HepG2 (cell line): Measurements from ENCODE around the gene PGAP3. TPM values are rescaled to one million over a fixed set of nuclear protein-coding genes. Genes with fewer than 3 reads are reported as not detected.

Experiments used
- ATAC-seq: fragments of 200-7000 bp; cut with Tn5 transposase; 3 replicates; pipeline ENCODE4 v1.9.1; 2020; ENCODE audit warnings: mild to moderate bottlenecking, moderate library complexity
- BruUV-seq: library from RNA; stranded (reverse); fragments of 400-500 nt; replicated peaks from 2 replicates; lab custom pipeline; 2021; lab: Mats Ljungman, UMichigan
- CTCF ChIA-PET: fragments of 300-600 bp; formaldehyde crosslinking; extraction: SDS; loops from one replicate; lab custom pipeline; 2021; ENCODE audit warnings: low total read pairs, inconsistent platforms, low intra/inter-chr PET ratio; lab: Yijun Ruan, JAX
- POLR2A ChIA-PET: fragments of 350-600 bp; sonication (Branson Sonifier 250); formaldehyde crosslinking; loops from one replicate; lab custom pipeline; 2020; ENCODE audit warnings: antibody characterized with exemption, inconsistent platforms; lab: Yijun Ruan, JAX
- DNase-seq: peaks from one replicate; pipeline ENCODE4 v3.0.0-alpha.2; 2015; ENCODE audit warnings: low spot score
- FAIRE-seq: peaks from 3 replicates; lab custom pipeline; 2011; peaks lifted over from hg19 to GRCh38; lab: Jason Lieb, UNC
- H2AFZ ChIP-seq: one replicate; pipeline ENCODE4 v1.6.1; 2011; ENCODE audit warnings: low read length, inconsistent platforms
- H3K27ac ChIP-seq: fragments of 300-600 bp; 3 replicates; pipeline ENCODE4 v1.8.0; 2011; ENCODE audit warnings: mixed run types, mild to moderate bottlenecking, mixed read lengths, low read length, inconsistent platforms; ENCODE audit not compliant: insufficient read depth; ENCODE audit errors: extremely low read length
- H3K27me3 ChIP-seq, 2 experiments: fragments of 200-600 bp in 1 of 2; 2 replicates in 1 of 2; 3 replicates in 1 of 2; pipeline versions ENCODE4 v1.6.0 to v1.8.0; 2011; ENCODE audit warnings: low read length in 2 of 2, mild to moderate bottlenecking in 2 of 2, moderate library complexity in 2 of 2, inconsistent platforms in 1 of 2; ENCODE audit not compliant: insufficient read depth in 2 of 2, control insufficient read depth in 1 of 2
- H3K36me3 ChIP-seq, 2 experiments: fragments of 200-600 bp in 1 of 2; replicated peaks in 1 of 2; 2 replicates in 1 of 2; 3 replicates in 1 of 2; pipeline versions ENCODE4 v1.5.1 to v1.8.0; 2011; ENCODE audit warnings: low read length in 2 of 2, inconsistent platforms in 1 of 2; ENCODE audit not compliant: insufficient read depth in 2 of 2, control insufficient read depth in 1 of 2
- H3K4me1 ChIP-seq: 2 replicates; pipeline ENCODE4 v1.5.1; 2012; ENCODE audit warnings: low read length, inconsistent platforms; ENCODE audit not compliant: insufficient read depth
- H3K4me2 ChIP-seq: 2 replicates; pipeline ENCODE4 v1.6.0; 2011; ENCODE audit warnings: low read depth, low read length, inconsistent platforms
- H3K4me3 ChIP-seq, 3 experiments: fragments of 200-600 bp in 1 of 3; sonication (generic), shearing (Covaris generic) in 1 of 3; replicated peaks in 1 of 3; 2 replicates each; pipeline ENCODE4 v1.5.1; 2011 to 2016; ENCODE audit warnings: low read length in 3 of 3, inconsistent platforms in 2 of 3, low read depth in 2 of 3, mild to moderate bottlenecking in 2 of 3, control low read depth in 1 of 3, mixed read lengths in 1 of 3; ENCODE audit not compliant: insufficient read depth in 1 of 3
- H3K79me2 ChIP-seq: one replicate; pipeline ENCODE4 v1.6.1; 2011; ENCODE audit warnings: low read length, inconsistent platforms; ENCODE audit not compliant: insufficient read depth
- H3K9ac ChIP-seq: 2 replicates; pipeline ENCODE4 v1.6.0; 2011; ENCODE audit warnings: mild to moderate bottlenecking, low read depth, low read length, inconsistent platforms; ENCODE audit not compliant: insufficient read depth
- H3K9me3 ChIP-seq: 2 replicates; pipeline ENCODE4 v1.5.1; 2012; ENCODE audit warnings: mild to moderate bottlenecking, low read length
- H4K20me1 ChIP-seq: 2 replicates; pipeline ENCODE4 v1.6.0; 2011; ENCODE audit warnings: inconsistent platforms, mild to moderate bottlenecking, low read length, moderate library complexity; ENCODE audit not compliant: insufficient read depth
- GATAD2A ChIP-seq: IDR thresholded peaks from 2 replicates; pipeline ENCODE4 v1.6.1; 2016
- HNF4A ChIP-seq: sonication (generic); formaldehyde crosslinking; IDR thresholded peaks from 2 replicates; pipeline ENCODE4 v1.4.0; 2020; ENCODE audit warnings: missing genetic modification reagents
- MTA1 ChIP-seq: sonication (generic); formaldehyde crosslinking; IDR thresholded peaks from 2 replicates; pipeline ENCODE4 v1.4.0; 2020; ENCODE audit warnings: missing genetic modification reagents, mild to moderate bottlenecking, borderline replicate concordance
- NFKBIZ ChIP-seq: IDR thresholded peaks from 2 replicates; pipeline ENCODE4 v1.6.1; 2018; ENCODE audit warnings: missing genetic modification reagents, missing compliant biosample characterization
- PCBP1 ChIP-seq: fragments of 200-400 bp; formaldehyde crosslinking; IDR thresholded peaks from 2 replicates; pipeline ENCODE4 v1.6.1; 2017; ENCODE audit warnings: mild to moderate bottlenecking, low read depth, low read length, borderline replicate concordance
- RNF2 ChIP-seq: fragments of 450-650 bp; conservative IDR thresholded peaks from 2 replicates; pipeline ENCODE4 v1.6.1; 2016; ENCODE audit warnings: low read depth
- TEAD3 ChIP-seq: optimal IDR thresholded peaks from 2 replicates; pipeline ENCODE3; 2016; ENCODE audit warnings: borderline replicate concordance
- ZFP62 ChIP-seq: sonication (generic); formaldehyde crosslinking; IDR thresholded peaks from 2 replicates; pipeline ENCODE4 v1.4.0; 2020; ENCODE audit warnings: missing genetic modification reagents
- ZKSCAN1 ChIP-seq: fragments of 150-350 bp; IDR thresholded peaks from 2 replicates; pipeline ENCODE4 v1.6.1; 2014; ENCODE audit warnings: low read length
- ZNF644 ChIP-seq: IDR thresholded peaks from 2 replicates; pipeline ENCODE4 v1.6.1; 2016; ENCODE audit warnings: low read depth
- ZNF768 ChIP-seq: sonication (generic); formaldehyde crosslinking; IDR thresholded peaks from 2 replicates; pipeline ENCODE4 v1.4.0; 2020; ENCODE audit warnings: missing genetic modification reagents
- WGBS: methylation state at CpG from one replicate; pipeline ENCODE4 v1.1.6; 2017; ENCODE audit warnings: low lambda C conversion rate; 5-methylcytosine and 5-hydroxymethylcytosine counted together
- in situ Hi-C: cut with HindIII; loops from 2 replicates; pipeline ENCODE4 v1.10.0; 2017; ENCODE audit warnings: low pct_unique_long_range_greater_than_20kb; ENCODE audit not compliant: extremely low pct_ligation_motif_present
- intact Hi-C: fragments of 100-400 bp; cut with micrococcal nuclease; formaldehyde crosslinking; loops from one replicate; pipeline ENCODE4 v1.10.0; 2022; ENCODE audit not compliant: unreplicated experiment
- polyA plus RNA-seq, 8 experiments: library from polyadenylated mRNA; depleted of rRNA in 3 of 8; stranded (reverse) in 7 of 8; unstranded in 1 of 8; fragments of >200 nt; fragmentation: Illumina TruSeq in 4 of 8; extraction: Trizol in 4 of 8; gene quantifications; 2 replicates each; pipeline versions ENCODE4 v1.2.1 to v1.2.3, GENCODE V29; 2011 to 2016; ENCODE audit warnings: low read depth in 4 of 8, missing spikeins in 1 of 8, mixed read lengths in 1 of 8; ENCODE audit not compliant: insufficient read depth in 1 of 8
- total RNA-seq, 5 experiments: library from RNA; depleted of rRNA; stranded (reverse); fragments of >200 nt; fragmentation: Illumina TruSeq; extraction: Trizol; gene quantifications; 2 replicates each; pipeline ENCODE4 v1.2.3, GENCODE V29; 2016; ENCODE audit warnings: low read depth in 1 of 5
- TF ChIP-seq, protein P1 (sequence below): sonication (generic); formaldehyde crosslinking; IDR thresholded peaks from 2 replicates; pipeline ENCODE4 v1.4.0; 2020; ENCODE audit warnings: missing genetic modification reagents
- TF ChIP-seq, protein P2 (sequence below): sonication (generic); formaldehyde crosslinking; IDR thresholded peaks from 2 replicates; pipeline ENCODE4 v1.5.1; 2020; ENCODE audit warnings: mild to moderate bottlenecking, missing genetic modification reagents, moderate library complexity
- TF ChIP-seq, protein P3 (sequence below): sonication (generic); formaldehyde crosslinking; IDR thresholded peaks from 2 replicates; pipeline ENCODE4 v1.5.1; 2020; ENCODE audit warnings: missing genetic modification reagents, mild to moderate bottlenecking, borderline replicate concordance
- TF ChIP-seq, protein P4 (sequence below): sonication (generic); formaldehyde crosslinking; IDR thresholded peaks from 2 replicates; pipeline ENCODE4 v1.4.0; 2020; ENCODE audit warnings: missing genetic modification reagents

PGAP3 gene
- total and polyA plus RNA-seq, 2 of the 13 experiments (the other 11 are each of a cell fraction or from before 2014, with no cell fraction given), result 11.9 to 14.6 TPM

DNA sequence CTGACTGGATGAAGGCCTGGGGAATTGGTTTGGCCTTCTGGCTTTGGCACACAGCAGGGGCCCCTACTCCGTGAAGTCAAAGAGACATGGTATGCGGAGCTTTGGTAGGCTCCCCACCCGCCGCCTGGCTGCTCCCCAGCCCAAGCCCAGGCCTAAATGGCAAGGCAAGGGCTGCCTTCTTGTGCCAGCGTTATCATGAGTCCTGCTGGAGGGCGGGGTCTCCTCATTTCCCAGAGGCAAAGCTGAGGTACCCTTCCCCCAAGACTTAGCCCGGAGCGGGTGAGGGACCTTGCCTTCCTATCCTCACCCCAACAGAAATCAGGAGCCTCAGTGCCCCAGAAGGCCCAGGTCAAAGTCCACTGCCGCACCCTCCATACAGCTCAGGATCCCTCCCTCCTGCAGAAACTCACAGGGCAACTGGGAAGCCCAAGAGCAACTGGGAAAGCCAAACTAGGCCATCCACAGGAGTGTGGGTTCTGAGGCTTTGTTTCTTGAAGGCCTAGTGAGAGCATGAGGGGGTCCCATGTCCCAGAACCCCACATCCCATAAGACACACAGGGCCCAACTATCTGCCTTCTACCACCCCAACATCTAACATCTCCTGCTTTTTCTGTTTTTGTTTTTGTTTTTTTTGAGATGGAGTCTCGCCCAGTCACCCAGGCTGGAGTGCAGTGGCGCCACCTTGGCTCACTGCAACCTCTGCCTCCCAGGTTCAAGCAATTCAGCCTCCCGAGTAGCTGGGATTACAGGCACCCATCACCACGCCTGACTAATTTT is 9.3 kb downstream of the PGAP3 start:
- CTCF ChIA-PET, result no interaction called here
- ATAC-seq (no peak), DNase-seq (no peak), FAIRE-seq (no peak)
- no peaks in the 10 kb centered on the region for H3K27me3 ChIP-seq
- no peaks in the 10 kb centered on the region for H4K20me1 ChIP-seq
- H3K36me3 ChIP-seq, result no peaks in the 10 kb centered on the region
- in situ Hi-C loops (no loop called here), intact Hi-C loops (no loop called here)
- no peak overlapping the region for H3K4me3 ChIP-seq
- BruUV-seq, result no TSS peak
- H2AFZ ChIP-seq, result no peak overlapping the region
- no peaks in the 10 kb centered on the region for H3K9me3 ChIP-seq
- WGBS, result 82% methylated on average over 13 of the region's 13 CpGs
- H3K27ac ChIP-seq, result peak overlapping the region; percentile 12
- H3K4me2 ChIP-seq, result peak overlapping the region; percentile 24; the same call in 1 of the 2 replicates
- POLR2A ChIA-PET, result interaction anchor here (1.9 to 9.4 kb wide), 4 partner anchors 10 to 25 kb away, joined by 7 to 96 read pairs (median 36); partner anchors contain the start of gene PGAP3
- H3K79me2 ChIP-seq, result no peaks in the 10 kb centered on the region
- peaks cover 61% of the 10 kb centered on the region for H3K4me1 ChIP-seq
- H3K9ac ChIP-seq, result no peak overlapping the region
- TF ChIP-seq GATAD2A (CRISPR knock-in tag) (no peak), HNF4A (CRISPR knock-in tag) (peak; percentile 41; the same call in 1 of the 2 replicates), ZFP62 (CRISPR knock-in tag) (no peak), ZNF644 (CRISPR knock-in tag) (no peak), PCBP1 (no peak), ZNF768 (CRISPR knock-in tag) (0 out of 2 replicates have a peak, but pooled peaks have one; percentile 4), RNF2 (no peak), MTA1 (CRISPR knock-in tag) (0 out of 2 replicates have a peak, but pooled peaks have one; percentile 8), TEAD3 (CRISPR knock-in tag) (peak; percentile 33), NFKBIZ (CRISPR knock-in tag) (no peak), ZKSCAN1 (no peak)
- TF ChIP-seq, protein P1, sequence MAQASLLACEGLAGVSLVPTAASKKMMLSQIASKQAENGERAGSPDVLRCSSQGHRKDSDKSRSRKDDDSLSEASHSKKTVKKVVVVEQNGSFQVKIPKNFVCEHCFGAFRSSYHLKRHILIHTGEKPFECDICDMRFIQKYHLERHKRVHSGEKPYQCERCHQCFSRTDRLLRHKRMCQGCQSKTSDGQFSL (CRISPR knock-in tag), result no peak
- TF ChIP-seq, protein P2, sequence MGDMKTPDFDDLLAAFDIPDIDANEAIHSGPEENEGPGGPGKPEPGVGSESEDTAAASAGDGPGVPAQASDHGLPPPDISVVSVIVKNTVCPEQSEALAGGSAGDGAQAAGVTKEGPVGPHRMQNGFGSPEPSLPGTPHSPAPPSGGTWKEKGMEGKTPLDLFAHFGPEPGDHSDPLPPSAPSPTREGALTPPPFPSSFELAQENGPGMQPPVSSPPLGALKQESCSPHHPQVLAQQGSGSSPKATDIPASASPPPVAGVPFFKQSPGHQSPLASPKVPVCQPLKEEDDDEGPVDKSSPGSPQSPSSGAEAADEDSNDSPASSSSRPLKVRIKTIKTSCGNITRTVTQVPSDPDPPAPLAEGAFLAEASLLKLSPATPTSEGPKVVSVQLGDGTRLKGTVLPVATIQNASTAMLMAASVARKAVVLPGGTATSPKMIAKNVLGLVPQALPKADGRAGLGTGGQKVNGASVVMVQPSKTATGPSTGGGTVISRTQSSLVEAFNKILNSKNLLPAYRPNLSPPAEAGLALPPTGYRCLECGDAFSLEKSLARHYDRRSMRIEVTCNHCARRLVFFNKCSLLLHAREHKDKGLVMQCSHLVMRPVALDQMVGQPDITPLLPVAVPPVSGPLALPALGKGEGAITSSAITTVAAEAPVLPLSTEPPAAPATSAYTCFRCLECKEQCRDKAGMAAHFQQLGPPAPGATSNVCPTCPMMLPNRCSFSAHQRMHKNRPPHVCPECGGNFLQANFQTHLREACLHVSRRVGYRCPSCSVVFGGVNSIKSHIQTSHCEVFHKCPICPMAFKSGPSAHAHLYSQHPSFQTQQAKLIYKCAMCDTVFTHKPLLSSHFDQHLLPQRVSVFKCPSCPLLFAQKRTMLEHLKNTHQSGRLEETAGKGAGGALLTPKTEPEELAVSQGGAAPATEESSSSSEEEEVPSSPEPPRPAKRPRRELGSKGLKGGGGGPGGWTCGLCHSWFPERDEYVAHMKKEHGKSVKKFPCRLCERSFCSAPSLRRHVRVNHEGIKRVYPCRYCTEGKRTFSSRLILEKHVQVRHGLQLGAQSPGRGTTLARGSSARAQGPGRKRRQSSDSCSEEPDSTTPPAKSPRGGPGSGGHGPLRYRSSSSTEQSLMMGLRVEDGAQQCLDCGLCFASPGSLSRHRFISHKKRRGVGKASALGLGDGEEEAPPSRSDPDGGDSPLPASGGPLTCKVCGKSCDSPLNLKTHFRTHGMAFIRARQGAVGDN (CRISPR knock-in tag), result peak; percentile 27; the same call in 1 of the 2 replicates
- TF ChIP-seq, protein P3, sequence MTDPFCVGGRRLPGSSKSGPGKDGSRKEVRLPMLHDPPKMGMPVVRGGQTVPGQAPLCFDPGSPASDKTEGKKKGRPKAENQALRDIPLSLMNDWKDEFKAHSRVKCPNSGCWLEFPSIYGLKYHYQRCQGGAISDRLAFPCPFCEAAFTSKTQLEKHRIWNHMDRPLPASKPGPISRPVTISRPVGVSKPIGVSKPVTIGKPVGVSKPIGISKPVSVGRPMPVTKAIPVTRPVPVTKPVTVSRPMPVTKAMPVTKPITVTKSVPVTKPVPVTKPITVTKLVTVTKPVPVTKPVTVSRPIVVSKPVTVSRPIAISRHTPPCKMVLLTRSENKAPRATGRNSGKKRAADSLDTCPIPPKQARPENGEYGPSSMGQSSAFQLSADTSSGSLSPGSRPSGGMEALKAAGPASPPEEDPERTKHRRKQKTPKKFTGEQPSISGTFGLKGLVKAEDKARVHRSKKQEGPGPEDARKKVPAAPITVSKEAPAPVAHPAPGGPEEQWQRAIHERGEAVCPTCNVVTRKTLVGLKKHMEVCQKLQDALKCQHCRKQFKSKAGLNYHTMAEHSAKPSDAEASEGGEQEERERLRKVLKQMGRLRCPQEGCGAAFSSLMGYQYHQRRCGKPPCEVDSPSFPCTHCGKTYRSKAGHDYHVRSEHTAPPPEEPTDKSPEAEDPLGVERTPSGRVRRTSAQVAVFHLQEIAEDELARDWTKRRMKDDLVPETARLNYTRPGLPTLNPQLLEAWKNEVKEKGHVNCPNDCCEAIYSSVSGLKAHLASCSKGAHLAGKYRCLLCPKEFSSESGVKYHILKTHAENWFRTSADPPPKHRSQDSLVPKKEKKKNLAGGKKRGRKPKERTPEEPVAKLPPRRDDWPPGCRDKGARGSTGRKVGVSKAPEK (CRISPR knock-in tag), result no peak
- TF ChIP-seq, protein P4, sequence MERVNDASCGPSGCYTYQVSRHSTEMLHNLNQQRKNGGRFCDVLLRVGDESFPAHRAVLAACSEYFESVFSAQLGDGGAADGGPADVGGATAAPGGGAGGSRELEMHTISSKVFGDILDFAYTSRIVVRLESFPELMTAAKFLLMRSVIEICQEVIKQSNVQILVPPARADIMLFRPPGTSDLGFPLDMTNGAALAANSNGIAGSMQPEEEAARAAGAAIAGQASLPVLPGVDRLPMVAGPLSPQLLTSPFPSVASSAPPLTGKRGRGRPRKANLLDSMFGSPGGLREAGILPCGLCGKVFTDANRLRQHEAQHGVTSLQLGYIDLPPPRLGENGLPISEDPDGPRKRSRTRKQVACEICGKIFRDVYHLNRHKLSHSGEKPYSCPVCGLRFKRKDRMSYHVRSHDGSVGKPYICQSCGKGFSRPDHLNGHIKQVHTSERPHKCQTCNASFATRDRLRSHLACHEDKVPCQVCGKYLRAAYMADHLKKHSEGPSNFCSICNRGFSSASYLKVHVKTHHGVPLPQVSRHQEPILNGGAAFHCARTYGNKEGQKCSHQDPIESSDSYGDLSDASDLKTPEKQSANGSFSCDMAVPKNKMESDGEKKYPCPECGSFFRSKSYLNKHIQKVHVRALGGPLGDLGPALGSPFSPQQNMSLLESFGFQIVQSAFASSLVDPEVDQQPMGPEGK (CRISPR knock-in tag), result no peak; the same call in 1 of the 2 replicates
